Sigmoid colon (tissue), 4 donors: ENCODE results near the gene YPEL1.

ENCODE experiments used
- CTCF ChIP-seq, 4 experiments: fragments of 450-650 bp in 3 of 4; fragments of 200-600 bp in 1 of 4; IDR thresholded peaks; one replicate each; pipeline ENCODE4 v1.5.1; 2016 to 2019; ENCODE audit warnings: antibody characterized with exemption in 4 of 4, mild to moderate bottlenecking in 3 of 4, moderate library complexity in 2 of 4
- POLR2A ChIP-seq, 2 donors: fragments of 450-650 bp; IDR thresholded peaks; one replicate each; pipeline ENCODE4 v1.6.1; 2016; ENCODE audit warnings: antibody characterized with exemption in 2 of 2, mild to moderate bottlenecking in 2 of 2, moderate library complexity in 2 of 2
- POLR2AphosphoS5 ChIP-seq, 4 donors: sonication (generic); formaldehyde crosslinking; IDR thresholded peaks; one replicate each; pipeline ENCODE4 v1.6.1; 2017; ENCODE audit warnings: antibody characterized with exemption in 4 of 4

GRCh38 chr22:21755851-21756284 lies 20.3 kb upstream of the YPEL1 start:
- no peak for TF ChIP-seq CTCF (IDR thresholded peaks at IDR 0.05)
- no peak for TF ChIP-seq POLR2A (IDR thresholded peaks at IDR 0.05)
- peak in 1 of 4 donors; percentile 4 for TF ChIP-seq POLR2AphosphoS5 (IDR thresholded peaks at IDR 0.05)
